GM21423 (cell line): Measurements from ENCODE around the gene TRAFD1.

ENCODE experiments used
- ATAC-seq: cut with Tn5 transposase; IDR thresholded peaks from one replicate; pipeline ENCODE4 v1.9.1; 2021; ENCODE audit warnings: mild to moderate bottlenecking, moderate library complexity; ENCODE audit not compliant: unreplicated experiment

The TRAFD1 gene

DNA sequence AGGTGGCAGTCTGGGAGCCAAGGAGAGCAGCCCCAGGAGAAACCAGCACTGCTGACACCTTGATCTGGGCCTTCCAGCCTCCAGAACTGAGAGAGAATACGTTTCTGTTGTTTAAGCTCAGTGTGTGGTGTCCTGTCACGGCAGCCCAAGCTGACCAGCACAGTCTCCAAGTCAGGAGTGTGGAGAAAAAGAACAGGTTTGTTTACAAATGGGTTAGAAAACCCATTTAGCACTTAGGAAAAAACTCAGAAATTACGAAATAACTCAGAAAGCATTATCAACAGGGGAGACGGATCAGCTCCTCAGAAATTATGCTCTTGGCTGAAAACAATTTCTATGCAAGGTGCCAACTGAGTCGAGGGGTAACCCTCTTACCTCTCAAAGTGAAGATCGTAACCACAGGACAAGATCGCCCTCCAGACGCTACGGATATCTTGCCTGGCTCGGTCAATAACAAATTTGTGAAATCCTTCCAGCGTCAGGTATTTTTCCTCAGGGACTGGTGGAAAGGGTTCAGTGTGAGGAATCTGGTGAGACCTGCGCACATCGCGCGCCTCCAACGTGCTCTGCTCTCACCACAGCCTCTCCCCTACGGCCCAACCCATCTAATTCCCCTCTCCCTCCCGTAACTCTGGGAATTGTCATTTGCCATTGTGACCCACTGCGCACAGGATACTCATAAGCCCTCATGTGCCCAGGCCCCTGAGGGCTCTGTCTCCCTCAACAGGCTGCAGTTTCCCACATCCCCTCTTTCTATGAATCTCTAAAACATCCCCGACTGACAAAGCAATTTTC lies 50.2 kb downstream of the TRAFD1 start:
- no peak for ATAC-seq

DNA sequence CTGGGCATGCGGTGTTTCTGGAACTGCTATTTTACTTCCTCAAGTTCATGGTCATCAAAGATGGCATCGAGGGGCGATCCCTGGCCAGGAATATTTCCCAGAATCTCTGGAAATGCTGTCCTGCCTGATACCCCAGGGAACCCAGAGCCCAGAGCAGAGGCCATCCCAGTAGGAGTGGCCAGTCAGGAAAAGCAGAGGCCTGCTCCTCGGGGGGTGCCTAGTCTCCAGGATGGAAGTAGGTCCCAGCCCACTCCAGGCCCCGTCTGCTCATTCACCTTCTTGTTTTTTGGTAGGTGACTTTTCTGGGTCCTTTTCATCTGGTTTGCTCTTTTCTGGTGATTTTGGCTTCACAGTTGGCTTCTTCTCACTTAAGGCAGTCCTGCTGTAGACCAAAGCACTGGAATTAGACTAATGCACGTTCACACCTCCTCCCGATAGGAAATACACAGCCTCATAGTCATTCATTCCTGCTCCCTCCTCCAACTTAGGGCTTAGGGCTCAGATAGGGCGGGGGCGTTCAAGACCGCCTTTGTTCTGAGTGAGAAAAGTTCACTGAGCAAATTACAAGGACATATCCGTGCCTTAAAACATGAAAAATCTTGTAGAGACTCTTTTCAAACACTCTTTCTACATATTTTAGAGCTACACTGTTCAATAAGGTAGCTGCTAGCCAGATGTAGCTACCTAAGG lies 51.1 kb downstream of the TRAFD1 start:
- no peak for ATAC-seq

DNA sequence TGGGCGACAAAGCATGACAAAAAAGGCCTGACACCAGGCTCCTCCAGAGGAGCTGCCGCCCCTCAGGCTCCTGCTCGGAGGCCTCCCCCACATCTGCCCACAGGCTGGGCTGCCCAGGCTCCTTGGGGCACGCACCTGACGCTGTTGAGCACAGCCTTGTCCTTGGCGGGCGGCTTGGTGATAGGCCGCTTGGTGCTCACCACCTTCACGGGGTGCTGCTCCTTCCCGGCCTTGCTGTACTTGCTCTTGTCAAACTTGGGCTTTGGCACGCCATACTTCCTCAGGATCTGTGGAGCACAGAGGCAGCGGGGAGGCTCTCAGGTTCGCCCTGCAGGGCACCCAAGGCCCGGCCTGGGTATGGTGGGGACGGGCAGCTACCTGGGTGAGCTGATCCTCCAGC lies 53.4 kb downstream of the TRAFD1 start:
- no peak for ATAC-seq

DNA sequence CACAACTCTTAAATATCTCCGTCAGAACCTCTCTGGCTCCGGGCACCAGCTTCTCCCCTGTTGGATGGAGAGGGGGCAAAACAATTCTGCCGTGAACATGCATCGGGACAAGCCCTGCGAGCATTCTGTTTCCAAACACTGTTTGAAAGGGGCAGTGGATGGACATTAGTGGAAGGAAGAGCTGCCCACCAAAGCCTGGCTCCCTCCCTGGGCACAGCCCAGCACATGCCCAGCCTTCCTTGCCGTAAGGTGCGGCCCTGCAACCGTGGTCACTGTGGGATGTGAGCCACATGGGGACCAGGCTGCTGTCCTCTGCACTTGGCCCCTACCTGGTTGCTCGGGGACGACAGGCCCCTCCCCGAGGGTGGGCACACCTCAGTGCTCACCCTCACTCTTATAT lies 54.0 kb downstream of the TRAFD1 start:
- no peak for ATAC-seq

DNA sequence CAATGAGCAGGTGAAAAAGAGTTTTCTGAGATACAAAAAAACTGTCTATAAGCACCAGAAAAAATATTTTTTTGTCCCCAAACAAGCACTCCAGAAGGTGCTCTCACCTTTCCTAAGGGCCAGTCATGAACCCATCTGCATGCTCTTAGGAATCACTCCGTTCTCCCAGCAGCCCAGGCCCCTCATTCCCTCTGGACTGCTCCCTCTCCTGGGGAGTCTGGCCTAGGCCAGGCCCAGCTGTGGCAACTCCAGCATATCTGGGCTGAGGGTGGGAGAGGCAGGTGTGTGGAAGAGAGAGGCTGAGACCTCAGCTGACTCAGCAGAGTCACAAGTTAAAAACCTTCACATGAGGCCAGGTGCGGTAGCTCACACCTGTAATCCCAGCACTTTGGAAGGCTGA lies 54.6 kb downstream of the TRAFD1 start:
- no peak for ATAC-seq

DNA sequence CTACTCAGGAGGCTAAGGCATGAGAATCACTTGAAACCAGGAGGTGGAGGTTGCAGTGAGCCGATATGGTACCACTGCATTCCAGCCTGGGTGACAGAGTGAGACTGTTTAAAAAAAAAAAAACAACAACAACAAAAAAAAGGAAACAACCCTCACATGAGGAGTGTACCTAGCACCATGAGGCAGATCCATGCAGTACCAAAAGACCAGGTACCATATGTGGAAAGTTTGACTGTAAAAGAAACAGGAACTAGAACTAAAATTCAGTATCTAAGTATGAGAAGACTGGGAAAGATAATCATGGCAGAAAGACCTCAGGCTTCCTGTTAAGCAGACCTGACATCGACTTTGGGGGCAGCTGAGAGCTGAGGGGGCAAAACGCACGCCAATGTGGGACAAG lies 55.1 kb downstream of the TRAFD1 start:
- ATAC-seq = no peak

DNA sequence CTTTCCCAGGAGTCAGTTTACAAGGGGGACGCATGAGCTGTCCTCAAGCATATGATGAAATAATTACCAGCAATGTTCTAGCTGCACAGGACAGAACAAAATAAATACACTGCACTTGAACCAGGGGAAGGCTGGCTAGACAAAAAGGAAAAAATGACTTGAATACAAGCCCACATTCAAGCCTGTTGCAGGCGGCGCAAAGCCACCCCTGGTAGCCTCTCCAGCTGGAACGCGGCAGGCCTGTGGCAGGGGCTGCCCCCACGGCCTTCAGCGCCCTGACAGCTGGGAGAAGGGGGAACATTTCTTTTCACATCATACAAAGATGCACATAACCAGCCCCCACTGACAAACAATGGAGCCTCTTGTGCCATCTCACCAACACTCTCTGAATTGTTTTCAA lies 57.1 kb downstream of the TRAFD1 start:
- no peak for ATAC-seq

DNA sequence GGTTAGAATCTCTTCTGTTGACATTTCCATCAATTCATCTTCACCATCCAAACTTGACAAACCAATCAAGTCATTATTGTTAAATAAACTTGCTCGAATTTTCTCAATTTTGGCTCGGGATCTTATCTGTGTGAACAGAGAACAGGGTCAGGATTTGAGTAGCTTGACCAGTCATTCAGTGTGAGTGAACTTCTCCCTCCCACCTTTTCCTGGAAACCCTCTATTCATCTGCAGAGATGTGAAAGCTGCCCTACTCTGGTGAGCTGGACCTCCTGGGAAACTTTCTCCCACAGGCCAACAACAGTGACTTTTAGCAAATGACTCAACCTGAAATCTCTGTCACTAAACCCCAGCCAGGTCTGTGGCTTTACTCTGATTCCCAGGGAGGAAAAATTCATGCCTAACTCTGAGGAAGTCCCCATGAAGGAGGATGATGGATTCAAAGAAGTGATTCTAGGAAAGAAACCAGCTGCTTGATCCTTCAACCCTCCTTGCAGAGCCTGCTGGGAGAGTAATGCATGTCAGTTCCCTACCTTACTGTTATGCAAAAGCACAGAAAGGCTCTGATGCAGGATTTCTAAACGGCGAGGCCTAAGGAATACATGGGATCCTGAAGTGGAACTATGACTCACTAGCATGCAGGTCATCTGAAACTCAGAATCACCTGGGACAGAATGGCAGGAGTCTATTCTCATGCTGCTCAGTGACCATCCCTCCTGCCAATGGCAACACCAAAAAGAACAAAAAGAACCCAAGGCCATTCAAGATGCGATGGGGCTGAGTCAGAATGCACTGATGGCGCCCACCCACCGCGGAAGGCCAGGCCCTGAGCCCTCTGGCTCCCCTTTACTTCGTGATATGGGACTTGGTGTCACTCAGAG lies 58.0 kb downstream of the TRAFD1 start:
- ATAC-seq = no peak

DNA sequence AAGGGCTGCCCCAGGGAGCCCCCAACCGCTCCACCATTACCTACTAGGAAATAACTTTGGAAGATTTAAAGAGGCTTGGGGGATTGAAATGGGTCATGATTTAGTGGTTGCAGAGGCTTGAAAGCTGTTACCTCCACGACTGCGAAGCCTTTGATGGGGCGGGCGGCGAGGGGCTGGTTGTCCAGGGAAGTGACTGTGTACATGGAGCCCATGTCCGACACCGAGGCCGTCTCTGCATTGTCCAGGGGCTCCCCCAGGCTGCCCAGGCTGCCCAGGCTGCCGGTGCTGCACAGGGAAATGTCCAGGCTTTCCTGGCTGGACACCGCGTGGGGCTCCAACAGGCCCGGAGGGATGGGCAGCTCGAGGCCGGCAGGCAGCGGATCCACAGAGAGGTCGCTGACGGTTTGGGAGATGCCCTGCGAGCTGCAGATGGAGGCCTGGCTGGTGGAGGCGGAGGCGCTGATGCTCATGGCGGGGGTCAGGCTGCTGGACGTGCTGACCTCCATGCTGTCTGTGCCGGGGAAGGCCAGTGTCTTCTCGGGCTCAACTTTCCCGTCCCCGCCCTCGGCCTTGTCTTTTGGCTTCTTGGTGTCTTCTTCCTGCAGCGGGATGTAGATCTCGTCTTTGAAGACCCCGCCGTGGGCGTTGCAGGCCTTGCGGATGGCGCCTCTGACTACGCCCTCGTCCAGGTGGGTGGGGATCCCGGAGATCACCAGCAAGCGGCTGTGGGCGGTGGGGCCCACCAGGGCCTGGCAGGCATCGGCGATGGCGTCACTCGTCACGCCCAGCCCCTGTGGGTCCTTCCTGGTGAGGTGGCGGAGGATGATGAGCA lies 58.9 kb downstream of the TRAFD1 start:
- ATAC-seq = no peak

DNA sequence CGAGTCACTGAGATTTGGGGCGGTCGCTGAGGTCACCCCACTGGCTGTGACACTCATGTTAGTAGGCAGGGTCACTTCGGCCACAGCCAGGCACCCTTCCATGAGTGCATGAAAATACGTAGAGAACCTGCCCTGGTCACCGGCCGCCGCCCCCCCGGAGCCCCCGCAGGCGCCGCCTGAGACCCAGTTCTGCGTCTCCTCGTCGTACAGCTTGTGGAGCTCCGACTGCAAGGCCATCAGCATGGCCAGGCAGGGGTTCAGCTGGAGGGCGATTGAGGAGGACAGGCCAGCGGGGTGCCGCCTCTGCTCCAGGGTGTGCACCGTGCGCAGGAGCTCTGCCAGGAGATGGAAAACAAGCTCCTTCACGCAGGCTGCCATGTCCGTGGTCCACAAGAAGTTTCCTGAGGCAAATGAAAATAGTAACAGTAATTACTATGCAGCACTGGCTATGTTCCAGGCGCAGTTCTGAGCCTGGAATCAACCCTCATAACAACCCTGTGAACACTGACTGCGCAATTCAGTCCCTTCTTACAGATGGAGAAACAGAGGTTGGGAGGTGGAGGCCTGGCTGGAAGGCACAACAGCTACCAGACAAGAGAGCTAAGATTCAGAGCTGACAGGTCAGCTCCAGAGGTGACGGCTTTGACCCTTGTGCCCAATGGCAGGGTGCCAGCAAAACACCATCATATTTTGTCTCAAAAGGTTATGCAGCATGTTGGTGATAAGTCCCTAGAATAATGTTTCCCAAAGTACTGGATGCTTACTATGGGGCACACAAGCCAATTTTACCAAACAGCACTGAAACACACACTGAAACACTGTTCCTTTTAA lies 59.9 kb downstream of the TRAFD1 start:
- no peak for ATAC-seq

DNA sequence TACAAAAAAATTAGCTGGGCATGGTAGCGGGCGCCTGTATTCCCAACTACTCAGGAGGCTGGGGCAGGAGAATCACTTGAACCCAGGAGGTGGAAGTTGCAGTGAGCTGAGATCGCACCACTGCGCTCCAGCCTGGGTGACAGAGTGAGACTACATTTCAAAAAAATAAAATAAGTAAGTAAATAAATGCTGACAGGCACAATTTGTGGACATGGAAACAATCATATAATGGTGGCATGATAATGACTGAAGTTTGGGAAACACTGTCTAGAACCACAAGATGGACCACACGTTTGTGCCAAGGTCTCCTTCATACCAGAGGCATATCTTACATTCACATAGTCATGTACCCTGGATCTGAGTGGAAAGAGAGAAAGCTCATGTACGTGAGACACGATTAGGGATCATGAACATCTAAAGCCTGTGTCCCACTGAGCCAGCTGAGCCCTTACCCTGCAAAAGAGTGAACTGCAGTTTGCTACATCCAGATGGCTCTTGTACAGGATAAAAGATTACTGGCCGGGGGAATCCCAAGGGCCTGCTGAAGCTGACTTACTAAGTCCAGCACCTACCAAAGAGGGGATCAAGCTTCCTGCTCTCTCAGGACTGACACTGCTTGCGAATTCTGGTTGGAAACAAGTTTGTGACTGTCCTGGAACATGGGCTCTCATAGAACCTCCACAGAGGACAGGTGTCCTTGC lies 62.9 kb downstream of the TRAFD1 start:
- ATAC-seq = no peak

DNA sequence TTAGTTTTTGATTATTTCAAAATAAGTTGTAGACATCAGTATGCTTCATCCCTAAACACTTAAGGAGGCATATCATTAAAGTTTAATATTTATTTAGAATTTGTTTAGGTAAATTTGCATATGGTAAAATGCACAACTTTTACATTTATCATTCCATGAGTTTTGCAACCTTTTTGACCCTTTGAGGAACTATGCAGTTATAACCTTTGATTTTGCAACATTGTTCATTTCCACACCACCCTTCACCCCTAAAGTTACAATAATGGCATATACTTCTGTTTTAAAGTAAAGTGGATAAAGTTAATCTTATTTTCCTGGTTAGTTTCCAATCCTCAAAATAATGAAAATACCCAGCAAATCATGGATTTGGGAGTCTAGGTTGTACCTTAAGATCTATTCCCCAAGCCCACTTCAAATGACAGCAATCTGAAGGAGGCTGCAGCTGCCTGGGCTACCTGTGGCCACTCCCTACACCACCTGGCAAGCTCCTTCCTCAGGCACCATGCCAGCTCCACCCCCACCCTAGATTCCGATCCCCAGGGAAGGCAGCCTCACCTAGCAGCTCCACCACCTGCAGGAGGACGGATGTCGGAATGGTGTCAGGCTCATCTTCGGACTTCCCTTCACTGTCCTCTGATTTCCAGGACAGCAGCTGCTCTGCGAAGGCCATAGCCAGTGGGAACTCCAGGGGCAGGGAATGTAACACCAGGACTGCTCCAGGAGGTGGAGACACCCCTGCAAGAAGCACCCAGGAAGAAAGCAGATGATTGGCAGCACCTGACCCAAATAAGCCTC lies 65.1 kb downstream of the TRAFD1 start:
- ATAC-seq = no peak

DNA sequence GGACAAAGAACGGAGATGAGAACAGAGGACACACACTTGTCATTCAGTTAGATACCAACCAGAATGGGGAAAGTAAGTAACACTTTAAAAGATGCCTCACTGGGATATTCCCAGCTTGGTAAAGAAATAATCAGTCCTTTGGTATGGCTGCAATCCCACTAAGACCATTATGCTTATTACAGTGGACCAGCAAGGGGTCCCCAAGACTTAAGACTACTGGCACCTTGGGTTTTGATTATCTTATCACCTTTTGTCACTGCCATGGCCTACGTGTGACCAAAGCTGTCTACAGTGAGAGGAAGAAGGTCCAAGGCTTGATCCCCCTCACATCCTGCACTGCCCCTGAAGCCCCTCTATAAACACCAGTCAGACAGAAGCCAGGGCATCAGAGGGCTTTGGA lies 65.8 kb downstream of the TRAFD1 start:
- ATAC-seq = no peak

DNA sequence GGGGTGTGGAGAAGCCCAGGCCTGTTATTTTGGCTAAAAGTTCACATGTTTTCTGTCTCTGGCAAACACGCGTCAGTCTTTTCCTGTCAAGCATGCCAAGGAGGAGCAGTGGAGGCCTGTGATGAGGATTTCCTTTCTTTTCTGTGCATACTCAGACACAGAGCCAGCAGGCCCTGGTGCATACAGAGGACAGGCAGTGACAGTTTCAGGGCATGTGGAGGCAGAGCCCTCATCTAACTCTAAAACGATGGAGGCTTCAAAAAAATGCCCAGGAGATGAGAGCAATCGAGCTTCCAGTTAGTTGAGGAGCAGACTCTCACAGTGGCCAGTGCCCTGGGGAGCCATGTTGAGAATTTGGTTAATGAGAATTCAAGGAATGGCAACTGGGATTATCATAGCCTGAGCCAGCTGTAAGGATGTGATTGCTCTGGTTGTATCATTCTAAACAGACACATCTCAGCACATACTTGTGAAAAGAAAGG lies 66.5 kb downstream of the TRAFD1 start:
- no peak for ATAC-seq

DNA sequence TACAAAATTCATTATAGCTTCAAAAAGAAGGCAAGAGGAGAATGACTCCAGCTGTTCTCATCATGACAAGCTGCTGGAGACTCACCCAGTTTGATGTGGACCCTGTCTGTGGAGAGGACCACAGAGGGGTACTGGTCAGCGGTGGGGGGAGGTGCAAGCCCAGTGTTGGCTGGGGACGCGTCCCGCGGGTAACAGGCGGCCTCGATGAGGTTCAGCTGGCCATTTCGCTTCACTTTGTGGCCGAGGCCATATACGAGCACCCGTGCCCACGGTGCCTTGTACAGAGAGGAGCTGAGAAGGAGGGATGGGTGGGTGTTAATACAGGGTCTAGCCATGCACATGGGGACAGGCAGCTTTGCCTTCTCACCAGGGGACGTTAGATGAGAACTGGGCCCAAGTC lies 67.1 kb downstream of the TRAFD1 start:
- ATAC-seq = no peak

DNA sequence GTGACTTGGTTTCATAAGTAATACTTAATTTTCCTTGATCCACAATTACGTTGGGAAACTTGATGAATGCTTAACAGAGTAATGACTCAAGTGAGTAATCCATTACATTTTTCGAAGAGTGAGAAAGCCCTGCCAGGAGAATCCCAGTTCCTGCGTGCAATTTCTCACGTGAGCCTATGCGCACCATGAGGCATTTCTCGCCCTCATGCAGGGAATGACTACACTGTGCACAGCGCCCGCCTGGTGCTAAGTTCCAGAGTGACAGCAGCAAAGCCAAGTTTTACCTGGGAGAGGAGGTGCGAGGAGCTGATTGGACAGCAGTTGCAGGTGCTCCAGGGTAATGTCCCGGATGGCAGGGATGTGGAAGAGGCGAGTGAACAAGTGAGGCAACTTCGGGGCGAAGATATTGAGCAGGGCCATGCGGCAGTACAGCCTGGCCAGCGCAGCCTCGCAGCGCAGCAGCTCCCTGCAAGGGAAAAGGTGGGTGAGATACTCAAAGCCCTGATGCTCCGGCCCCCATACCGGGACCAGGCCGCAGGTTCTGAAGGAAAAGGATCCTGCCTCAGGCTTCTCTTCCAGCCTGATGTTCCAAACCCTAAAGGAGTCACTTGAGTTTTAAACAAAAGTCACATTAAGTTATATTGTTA lies 69.4 kb downstream of the TRAFD1 start:
- no peak for ATAC-seq

DNA sequence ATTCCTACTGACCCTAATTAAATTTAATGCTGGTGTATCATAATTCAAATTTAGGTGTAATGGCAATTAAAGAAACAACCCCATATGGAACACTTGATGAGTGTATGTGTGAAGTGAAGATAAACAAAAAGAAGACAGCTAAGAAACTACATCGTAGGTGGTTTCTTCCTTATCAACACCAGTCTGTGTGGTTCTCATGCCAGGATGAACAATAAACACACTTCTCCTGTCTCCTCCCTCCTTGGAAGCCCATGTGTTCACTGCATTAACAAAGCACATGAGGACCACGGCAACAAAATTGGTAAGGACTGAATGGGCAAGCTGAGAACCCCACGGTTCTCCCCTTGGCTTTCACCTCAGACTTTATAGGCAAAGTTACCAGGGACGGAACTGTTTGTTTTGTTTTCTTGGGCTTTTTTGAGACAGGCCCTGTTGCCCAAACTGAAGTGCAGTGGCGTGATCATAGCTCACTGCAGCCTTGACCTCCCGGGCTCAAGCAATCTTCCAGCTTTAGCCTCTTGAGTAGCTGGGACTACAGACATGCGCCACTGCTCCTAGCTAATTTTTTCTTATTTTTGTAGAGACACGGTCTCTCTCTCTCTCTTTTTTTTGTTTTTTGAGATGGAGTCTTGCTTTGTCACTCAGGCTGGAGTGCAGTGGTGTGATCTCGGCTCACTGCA lies 71.0 kb downstream of the TRAFD1 start:
- ATAC-seq = no peak
